ENCODE results near the gene PLIN3.

The PLIN3 gene

DNA sequence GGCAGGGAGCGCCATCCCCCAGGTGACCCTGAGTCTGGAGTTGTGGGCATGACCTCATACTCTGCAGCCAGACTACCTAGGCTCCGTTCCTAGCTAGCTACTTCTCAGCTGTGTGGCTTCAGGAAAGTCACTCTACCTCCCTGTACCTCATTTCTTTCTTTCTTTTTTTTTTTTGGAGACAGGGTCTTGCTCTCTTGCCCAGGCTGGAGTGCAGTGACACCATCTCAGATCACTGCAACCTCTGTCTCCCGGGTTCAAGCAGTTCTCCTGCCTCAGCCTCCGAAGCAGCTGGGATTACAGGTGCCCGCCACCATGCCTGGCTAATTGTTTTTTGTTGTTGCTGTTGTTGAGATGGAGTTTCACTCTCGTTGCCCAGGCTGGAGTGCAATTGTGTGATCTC is 15.0 kb downstream of the PLIN3 start:
- ATAC-seq, result no peak; the same call in 1 of the 3 replicates
- TF ChIP-seq ZNF8 (CRISPR knock-in tag; IDR thresholded peaks at IDR 0.05) (no peak), ZFP30 (CRISPR knock-in tag; IDR thresholded peaks at IDR 0.05) (no peak), TOX (CRISPR knock-in tag; IDR thresholded peaks at IDR 0.05; ENCODE audit: borderline replicate concordance) (no peak), RARB (CRISPR knock-in tag; IDR thresholded peaks at IDR 0.05) (no peak)
- TF ChIP-seq, protein P1, sequence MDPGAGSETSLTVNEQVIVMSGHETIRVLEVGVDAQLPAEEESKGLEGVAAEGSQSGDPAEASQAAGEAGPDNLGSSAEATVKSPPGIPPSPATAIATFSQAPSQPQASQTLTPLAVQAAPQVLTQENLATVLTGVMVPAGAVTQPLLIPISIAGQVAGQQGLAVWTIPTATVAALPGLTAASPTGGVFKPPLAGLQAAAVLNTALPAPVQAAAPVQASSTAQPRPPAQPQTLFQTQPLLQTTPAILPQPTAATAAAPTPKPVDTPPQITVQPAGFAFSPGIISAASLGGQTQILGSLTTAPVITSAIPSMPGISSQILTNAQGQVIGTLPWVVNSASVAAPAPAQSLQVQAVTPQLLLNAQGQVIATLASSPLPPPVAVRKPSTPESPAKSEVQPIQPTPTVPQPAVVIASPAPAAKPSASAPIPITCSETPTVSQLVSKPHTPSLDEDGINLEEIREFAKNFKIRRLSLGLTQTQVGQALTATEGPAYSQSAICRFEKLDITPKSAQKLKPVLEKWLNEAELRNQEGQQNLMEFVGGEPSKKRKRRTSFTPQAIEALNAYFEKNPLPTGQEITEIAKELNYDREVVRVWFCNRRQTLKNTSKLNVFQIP (CRISPR knock-in tag; IDR thresholded peaks at IDR 0.05; ENCODE audit: borderline replicate concordance, low read depth), result no peak

DNA sequence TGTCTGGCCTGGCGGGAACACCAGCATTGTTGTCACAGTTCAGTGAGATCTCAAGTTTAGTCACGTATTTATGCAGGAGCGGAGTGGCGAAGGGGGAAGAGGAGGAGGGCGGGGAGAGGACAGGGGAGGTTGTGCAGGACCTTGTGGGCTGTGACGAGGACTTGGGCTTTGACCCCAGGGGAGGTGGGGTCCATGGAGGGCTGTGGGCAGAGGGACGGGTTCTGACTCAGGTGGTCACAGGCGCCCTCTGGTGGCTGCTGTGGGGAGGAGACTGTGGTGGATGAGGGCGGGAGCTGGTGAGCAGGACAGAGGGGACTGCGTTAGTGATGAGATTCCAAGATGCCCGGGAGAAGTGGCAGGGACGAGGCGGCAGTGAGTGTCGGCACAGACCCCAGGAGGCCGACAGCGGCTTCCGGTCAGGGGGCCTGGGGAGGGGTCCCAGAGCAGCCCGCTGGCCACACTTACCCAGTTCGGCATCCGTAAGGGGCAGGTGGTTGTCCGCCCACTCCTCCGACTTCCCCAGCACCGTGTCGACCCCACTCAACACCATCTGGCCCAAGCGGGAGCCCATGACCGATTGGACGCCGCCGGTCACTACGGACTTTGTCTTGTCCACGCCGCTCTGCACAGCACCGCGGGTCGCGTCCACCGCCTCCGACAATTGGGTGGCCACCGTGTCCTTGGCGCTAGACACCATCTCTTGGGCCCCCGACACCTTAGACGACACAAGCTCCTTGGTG is 15.7 kb downstream of the PLIN3 start:
- TF ChIP-seq, protein P1 (CRISPR knock-in tag; IDR thresholded peaks at IDR 0.05; ENCODE audit: borderline replicate concordance, low read depth), result no peak
- no peak for TF ChIP-seq SNAI2 (CRISPR knock-in tag; IDR thresholded peaks at IDR 0.05)
- no peak for TF ChIP-seq GLIS3 (CRISPR knock-in tag; IDR thresholded peaks at IDR 0.05)
- peak; percentile 96 for ATAC-seq

GRCh38 chr19:4849019-4849418 is 18.4 kb downstream of the PLIN3 start:
- ATAC-seq, result no peak
- TF ChIP-seq, protein P2, sequence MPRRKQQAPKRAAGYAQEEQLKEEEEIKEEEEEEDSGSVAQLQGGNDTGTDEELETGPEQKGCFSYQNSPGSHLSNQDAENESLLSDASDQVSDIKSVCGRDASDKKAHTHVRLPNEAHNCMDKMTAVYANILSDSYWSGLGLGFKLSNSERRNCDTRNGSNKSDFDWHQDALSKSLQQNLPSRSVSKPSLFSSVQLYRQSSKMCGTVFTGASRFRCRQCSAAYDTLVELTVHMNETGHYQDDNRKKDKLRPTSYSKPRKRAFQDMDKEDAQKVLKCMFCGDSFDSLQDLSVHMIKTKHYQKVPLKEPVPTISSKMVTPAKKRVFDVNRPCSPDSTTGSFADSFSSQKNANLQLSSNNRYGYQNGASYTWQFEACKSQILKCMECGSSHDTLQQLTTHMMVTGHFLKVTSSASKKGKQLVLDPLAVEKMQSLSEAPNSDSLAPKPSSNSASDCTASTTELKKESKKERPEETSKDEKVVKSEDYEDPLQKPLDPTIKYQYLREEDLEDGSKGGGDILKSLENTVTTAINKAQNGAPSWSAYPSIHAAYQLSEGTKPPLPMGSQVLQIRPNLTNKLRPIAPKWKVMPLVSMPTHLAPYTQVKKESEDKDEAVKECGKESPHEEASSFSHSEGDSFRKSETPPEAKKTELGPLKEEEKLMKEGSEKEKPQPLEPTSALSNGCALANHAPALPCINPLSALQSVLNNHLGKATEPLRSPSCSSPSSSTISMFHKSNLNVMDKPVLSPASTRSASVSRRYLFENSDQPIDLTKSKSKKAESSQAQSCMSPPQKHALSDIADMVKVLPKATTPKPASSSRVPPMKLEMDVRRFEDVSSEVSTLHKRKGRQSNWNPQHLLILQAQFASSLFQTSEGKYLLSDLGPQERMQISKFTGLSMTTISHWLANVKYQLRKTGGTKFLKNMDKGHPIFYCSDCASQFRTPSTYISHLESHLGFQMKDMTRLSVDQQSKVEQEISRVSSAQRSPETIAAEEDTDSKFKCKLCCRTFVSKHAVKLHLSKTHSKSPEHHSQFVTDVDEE (CRISPR knock-in tag; IDR thresholded peaks at IDR 0.05), result no peak
- TF ChIP-seq ESRRG (CRISPR knock-in tag; IDR thresholded peaks at IDR 0.05) (no peak), CSDC2 (CRISPR knock-in tag; IDR thresholded peaks at IDR 0.05) (no peak), ZNF8 (CRISPR knock-in tag; IDR thresholded peaks at IDR 0.05) (no peak), OSR1 (CRISPR knock-in tag; IDR thresholded peaks at IDR 0.05) (no peak), ARNTL (CRISPR knock-in tag; IDR thresholded peaks at IDR 0.05; ENCODE audit: borderline replicate concordance, low read depth) (no peak), SNAI2 (CRISPR knock-in tag; IDR thresholded peaks at IDR 0.05) (no peak), PPARA (CRISPR knock-in tag; IDR thresholded peaks at IDR 0.05; ENCODE audit: borderline replicate concordance) (no peak), ZFP3 (CRISPR knock-in tag; IDR thresholded peaks at IDR 0.05) (no peak), BACH2 (CRISPR knock-in tag; IDR thresholded peaks at IDR 0.05; ENCODE audit: borderline replicate concordance) (no peak), TOX (CRISPR knock-in tag; IDR thresholded peaks at IDR 0.05; ENCODE audit: borderline replicate concordance) (no peak), ZNF70 (CRISPR knock-in tag; IDR thresholded peaks at IDR 0.05) (no peak), CREB5 (CRISPR knock-in tag; IDR thresholded peaks at IDR 0.05; ENCODE audit: low read depth) (no peak), TCF4 (CRISPR knock-in tag; IDR thresholded peaks at IDR 0.05; ENCODE audit: borderline replicate concordance) (no peak)
- TF ChIP-seq, protein P3, sequence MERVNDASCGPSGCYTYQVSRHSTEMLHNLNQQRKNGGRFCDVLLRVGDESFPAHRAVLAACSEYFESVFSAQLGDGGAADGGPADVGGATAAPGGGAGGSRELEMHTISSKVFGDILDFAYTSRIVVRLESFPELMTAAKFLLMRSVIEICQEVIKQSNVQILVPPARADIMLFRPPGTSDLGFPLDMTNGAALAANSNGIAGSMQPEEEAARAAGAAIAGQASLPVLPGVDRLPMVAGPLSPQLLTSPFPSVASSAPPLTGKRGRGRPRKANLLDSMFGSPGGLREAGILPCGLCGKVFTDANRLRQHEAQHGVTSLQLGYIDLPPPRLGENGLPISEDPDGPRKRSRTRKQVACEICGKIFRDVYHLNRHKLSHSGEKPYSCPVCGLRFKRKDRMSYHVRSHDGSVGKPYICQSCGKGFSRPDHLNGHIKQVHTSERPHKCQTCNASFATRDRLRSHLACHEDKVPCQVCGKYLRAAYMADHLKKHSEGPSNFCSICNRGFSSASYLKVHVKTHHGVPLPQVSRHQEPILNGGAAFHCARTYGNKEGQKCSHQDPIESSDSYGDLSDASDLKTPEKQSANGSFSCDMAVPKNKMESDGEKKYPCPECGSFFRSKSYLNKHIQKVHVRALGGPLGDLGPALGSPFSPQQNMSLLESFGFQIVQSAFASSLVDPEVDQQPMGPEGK (CRISPR knock-in tag; IDR thresholded peaks at IDR 0.05; ENCODE audit: borderline replicate concordance), result no peak
- TF ChIP-seq, protein P4, sequence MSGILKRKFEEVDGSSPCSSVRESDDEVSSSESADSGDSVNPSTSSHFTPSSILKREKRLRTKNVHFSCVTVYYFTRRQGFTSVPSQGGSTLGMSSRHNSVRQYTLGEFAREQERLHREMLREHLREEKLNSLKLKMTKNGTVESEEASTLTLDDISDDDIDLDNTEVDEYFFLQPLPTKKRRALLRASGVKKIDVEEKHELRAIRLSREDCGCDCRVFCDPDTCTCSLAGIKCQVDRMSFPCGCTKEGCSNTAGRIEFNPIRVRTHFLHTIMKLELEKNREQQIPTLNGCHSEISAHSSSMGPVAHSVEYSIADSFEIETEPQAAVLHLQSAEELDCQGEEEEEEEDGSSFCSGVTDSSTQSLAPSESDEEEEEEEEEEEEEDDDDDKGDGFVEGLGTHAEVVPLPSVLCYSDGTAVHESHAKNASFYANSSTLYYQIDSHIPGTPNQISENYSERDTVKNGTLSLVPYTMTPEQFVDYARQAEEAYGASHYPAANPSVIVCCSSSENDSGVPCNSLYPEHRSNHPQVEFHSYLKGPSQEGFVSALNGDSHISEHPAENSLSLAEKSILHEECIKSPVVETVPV (CRISPR knock-in tag; IDR thresholded peaks at IDR 0.05), result no peak

Data from SK-N-SH treated with all-trans-retinoic acid at 6 μM for 48 hours (cell line).